Stomach (tissue), 4 donors: ENCODE results near the gene WWP2.
"Not testable (repeated sequence)": the region's sequence is repeated elsewhere in the genome, so short reads cannot be mapped to it uniquely, and the experiment has no call there.

Experiments used
- EP300 ChIP-seq: sonication (generic); formaldehyde crosslinking; IDR thresholded peaks from one replicate; pipeline ENCODE4 v1.6.1; 2017; ENCODE audit warnings: antibody characterized with exemption
- TF ChIP-seq, protein P1 (sequence below), 7 experiments: fragments of 450-650 bp in 4 of 7; fragments of 200-600 bp in 3 of 7; sonication (generic) in 3 of 7; IDR thresholded peaks; one replicate each; pipeline ENCODE4 v1.5.1; 2016 to 2019; ENCODE audit warnings: antibody characterized with exemption in 7 of 7, control low read depth in 2 of 7, mild to moderate bottlenecking in 1 of 7

DNA sequence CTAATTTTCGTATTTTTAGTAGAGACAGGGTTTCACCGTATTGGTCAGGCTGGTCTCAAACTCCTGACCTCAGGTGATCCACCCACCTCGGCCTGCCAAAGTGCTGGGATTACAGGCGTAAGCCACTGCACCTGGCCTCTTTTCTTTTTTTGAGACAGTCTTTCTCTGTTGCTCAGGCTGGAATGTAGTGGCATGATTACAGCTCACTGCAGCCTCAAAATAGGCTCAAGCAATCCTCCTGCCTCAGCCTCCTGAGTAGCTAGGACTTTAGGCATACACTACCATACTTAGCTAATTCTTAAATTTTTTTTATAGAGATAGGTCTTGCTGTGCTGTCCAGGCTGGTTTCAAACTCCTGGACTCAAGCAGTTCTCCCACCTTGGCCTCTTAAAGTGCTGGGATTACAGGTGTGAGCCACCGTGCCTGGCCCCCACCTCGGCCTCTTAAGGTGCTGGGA lies 29.3 kb downstream of the WWP2 start:
- TF ChIP-seq EP300, result not testable (repeated sequence)
- TF ChIP-seq, protein P1, sequence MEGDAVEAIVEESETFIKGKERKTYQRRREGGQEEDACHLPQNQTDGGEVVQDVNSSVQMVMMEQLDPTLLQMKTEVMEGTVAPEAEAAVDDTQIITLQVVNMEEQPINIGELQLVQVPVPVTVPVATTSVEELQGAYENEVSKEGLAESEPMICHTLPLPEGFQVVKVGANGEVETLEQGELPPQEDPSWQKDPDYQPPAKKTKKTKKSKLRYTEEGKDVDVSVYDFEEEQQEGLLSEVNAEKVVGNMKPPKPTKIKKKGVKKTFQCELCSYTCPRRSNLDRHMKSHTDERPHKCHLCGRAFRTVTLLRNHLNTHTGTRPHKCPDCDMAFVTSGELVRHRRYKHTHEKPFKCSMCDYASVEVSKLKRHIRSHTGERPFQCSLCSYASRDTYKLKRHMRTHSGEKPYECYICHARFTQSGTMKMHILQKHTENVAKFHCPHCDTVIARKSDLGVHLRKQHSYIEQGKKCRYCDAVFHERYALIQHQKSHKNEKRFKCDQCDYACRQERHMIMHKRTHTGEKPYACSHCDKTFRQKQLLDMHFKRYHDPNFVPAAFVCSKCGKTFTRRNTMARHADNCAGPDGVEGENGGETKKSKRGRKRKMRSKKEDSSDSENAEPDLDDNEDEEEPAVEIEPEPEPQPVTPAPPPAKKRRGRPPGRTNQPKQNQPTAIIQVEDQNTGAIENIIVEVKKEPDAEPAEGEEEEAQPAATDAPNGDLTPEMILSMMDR (IDR thresholded peaks at IDR 0.05), result not testable (repeated sequence)
